ENCODE measurements around the gene DGKZ. TPM values are rescaled to one million over a fixed set of nuclear protein-coding genes. Genes with fewer than 3 reads are reported as not detected.

Gene DGKZ
- total and polyA plus RNA-seq, 2 experiments from 2014 or later: 45.1 to 170 TPM

GRCh38 chr11:46337626-46338345 lies 9.5 kb upstream of the DGKZ start:
- H3K4me3 ChIP-seq: no peak overlapping the region
- no peak overlapping the region for H2AFZ ChIP-seq
- H4K20me1 ChIP-seq (replicated peaks; ENCODE audit: insufficient read depth): no peaks in the 10 kb centered on the region
- H3K4me2 ChIP-seq: peak overlapping the region; percentile 55
- peaks cover 71% of the 10 kb centered on the region for H3K4me1 ChIP-seq (ENCODE audit: insufficient read depth)
- no peaks in the 10 kb centered on the region for H3K9me2 ChIP-seq (ENCODE audit: insufficient read depth)
- peaks cover 21% of the 10 kb centered on the region; the same call in 1 of the 2 replicates for H3F3A ChIP-seq (replicated peaks; ENCODE audit: low read depth)
- DNase-seq (ENCODE audit: low spot score): no peak
- no peak for ATAC-seq
- no peaks in the 10 kb centered on the region for H3K36me3 Mint-ChIP-seq (ENCODE audit: low read depth)
- peaks cover 82% of the 10 kb centered on the region for H3K4me1 Mint-ChIP-seq
- peaks cover 25% of the 10 kb centered on the region for H3K27me3 ChIP-seq (ENCODE audit: insufficient read depth)
- no peaks in the 10 kb centered on the region for H3K9me3 Mint-ChIP-seq
- no peaks in the 10 kb centered on the region for H3K36me3 ChIP-seq (ENCODE audit: insufficient read depth)
- peak overlapping the region; percentile 94 for H3K27ac ChIP-seq (ENCODE audit: low read depth)
- peaks cover 45% of the 10 kb centered on the region for H3K27me3 Mint-ChIP-seq (ENCODE audit: insufficient read depth, low read depth, poor library complexity)
- peak overlapping the region; percentile 92 for H3K27ac Mint-ChIP-seq
- no peak for TF ChIP-seq ZNF462 (CRISPR knock-in tag; IDR thresholded peaks at IDR 0.05)
- peak overlapping the region; percentile 51; the same call in 2 of the 3 replicates for H3K4me3 Mint-ChIP-seq
- H3K79me2 ChIP-seq (replicated peaks; ENCODE audit: insufficient read depth): no peaks in the 10 kb centered on the region

- peak overlapping the region; percentile 36 for H3K4me3 ChIP-seq
Measured at GRCh38 chr11:46338636-46338987, 8.7 kb upstream of the DGKZ start.

More at GRCh38 chr11:46338636-46338987, 8.7 kb upstream of the DGKZ start:
- peak; percentile 77 for DNase-seq (ENCODE audit: low spot score)
- Mint-ChIP-seq H3K27me3 (ENCODE audit: insufficient read depth, low read depth, poor library complexity) (peaks cover 42% of the 10 kb centered on the region), H3K27ac (peak overlapping the region; percentile 96), H3K36me3 (ENCODE audit: low read depth) (no peaks in the 10 kb centered on the region), H3K9me3 (no peaks in the 10 kb centered on the region), H3K4me1 (peaks cover 88% of the 10 kb centered on the region), H3K4me3 (peak overlapping the region; percentile 62)
- Histone ChIP-seq H3F3A (replicated peaks; ENCODE audit: low read depth) (peaks cover 25% of the 10 kb centered on the region), H2AFZ (no peak overlapping the region), H3K9me2 (ENCODE audit: insufficient read depth) (no peaks in the 10 kb centered on the region), H3K79me2 (replicated peaks; ENCODE audit: insufficient read depth) (no peaks in the 10 kb centered on the region), H3K4me2 (peak overlapping the region; percentile 55), H3K36me3 (ENCODE audit: insufficient read depth) (no peaks in the 10 kb centered on the region), H4K20me1 (replicated peaks; ENCODE audit: insufficient read depth) (no peaks in the 10 kb centered on the region), H3K27ac (ENCODE audit: low read depth) (peak overlapping the region; percentile 94), H3K27me3 (ENCODE audit: insufficient read depth) (peaks cover 16% of the 10 kb centered on the region), H3K4me1 (ENCODE audit: insufficient read depth) (peaks cover 78% of the 10 kb centered on the region)
- TF ChIP-seq JUNB (IDR thresholded peaks at IDR 0.05; ENCODE audit: unreplicated experiment) (no peak), POLR2AphosphoS5 (IDR thresholded peaks at IDR 0.05; ENCODE audit: low read depth) (peak; percentile 25; the same call in 1 of the 2 replicates), ZNF462 (CRISPR knock-in tag; IDR thresholded peaks at IDR 0.05) (0 out of 2 replicates have a peak, but pooled peaks have one; percentile 3)
- ATAC-seq: peak; percentile 7

Data from GM23338 (cell line).